BJ (cell line): ENCODE measurements around the gene PCA3. TPM values are rescaled to one million over a fixed set of nuclear protein-coding genes. Genes with fewer than 3 reads are reported as not detected.

Experiments
- CTCF ChIA-PET: fragments of 350-600 bp; formaldehyde crosslinking; extraction: SDS; loops from one replicate; lab custom pipeline; 2021; ENCODE audit warnings: antibody characterized with exemption, inconsistent platforms; lab: Yijun Ruan, JAX
- POLR2A ChIA-PET: fragments of 300-600 bp; sonication (Branson Sonifier 250); formaldehyde crosslinking; extraction: SDS; loops from one replicate; lab custom pipeline; 2021; ENCODE audit warnings: antibody characterized with exemption; lab: Charles Lee
- DNase-seq: peaks from one replicate; pipeline ENCODE4 v3.0.0-alpha.2; 2011; ENCODE audit warnings: low read depth
- H3K27me3 ChIP-seq: 2 replicates; pipeline ENCODE4 v1.6.0; 2011; ENCODE audit warnings: low read length; ENCODE audit not compliant: control insufficient read depth, insufficient read depth
- H3K36me3 ChIP-seq: 2 replicates; pipeline ENCODE4 v1.5.1; 2011; ENCODE audit warnings: low read length; ENCODE audit not compliant: control insufficient read depth, insufficient read depth
- H3K4me3 ChIP-seq: 2 replicates; pipeline ENCODE4 v1.5.1; 2011; ENCODE audit warnings: low read depth, mild to moderate bottlenecking, control low read depth, low read length
- polyA plus RNA-seq: library from polyadenylated mRNA; depleted of rRNA; stranded (reverse); fragments of >200 nt; gene quantifications from 2 replicates; pipeline ENCODE4 v1.2.3, GENCODE V29; 2011
- TF ChIP-seq, protein P1 (sequence below): IDR thresholded peaks from 2 replicates; pipeline ENCODE4 v1.5.1; 2011; ENCODE audit warnings: low read depth, mild to moderate bottlenecking, control low read depth, inconsistent platforms, low read length, moderate library complexity; ENCODE audit not compliant: insufficient read depth

The PCA3 gene
- polyA plus RNA-seq, 1 experiment, result not detected

DNA sequence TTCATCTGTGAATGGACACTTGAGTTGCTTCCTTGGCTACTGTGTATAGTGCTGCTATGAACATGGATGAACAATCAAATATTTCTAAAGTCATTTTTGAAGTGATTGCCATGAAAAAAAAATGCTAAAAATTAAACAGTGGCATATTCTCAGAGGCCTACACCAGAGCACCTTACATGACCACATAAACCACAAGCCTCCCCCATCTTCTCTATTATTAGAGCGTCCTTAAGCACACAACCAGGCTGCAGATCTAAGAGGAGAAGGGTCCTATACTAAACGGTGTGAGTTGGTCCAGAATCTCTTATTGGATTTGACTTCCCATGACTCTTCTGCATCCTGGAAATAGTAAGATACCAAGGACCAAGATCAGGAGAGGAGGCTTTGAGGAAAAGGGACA is 34.3 kb downstream of the PCA3 start:
- TF ChIP-seq, protein P1, sequence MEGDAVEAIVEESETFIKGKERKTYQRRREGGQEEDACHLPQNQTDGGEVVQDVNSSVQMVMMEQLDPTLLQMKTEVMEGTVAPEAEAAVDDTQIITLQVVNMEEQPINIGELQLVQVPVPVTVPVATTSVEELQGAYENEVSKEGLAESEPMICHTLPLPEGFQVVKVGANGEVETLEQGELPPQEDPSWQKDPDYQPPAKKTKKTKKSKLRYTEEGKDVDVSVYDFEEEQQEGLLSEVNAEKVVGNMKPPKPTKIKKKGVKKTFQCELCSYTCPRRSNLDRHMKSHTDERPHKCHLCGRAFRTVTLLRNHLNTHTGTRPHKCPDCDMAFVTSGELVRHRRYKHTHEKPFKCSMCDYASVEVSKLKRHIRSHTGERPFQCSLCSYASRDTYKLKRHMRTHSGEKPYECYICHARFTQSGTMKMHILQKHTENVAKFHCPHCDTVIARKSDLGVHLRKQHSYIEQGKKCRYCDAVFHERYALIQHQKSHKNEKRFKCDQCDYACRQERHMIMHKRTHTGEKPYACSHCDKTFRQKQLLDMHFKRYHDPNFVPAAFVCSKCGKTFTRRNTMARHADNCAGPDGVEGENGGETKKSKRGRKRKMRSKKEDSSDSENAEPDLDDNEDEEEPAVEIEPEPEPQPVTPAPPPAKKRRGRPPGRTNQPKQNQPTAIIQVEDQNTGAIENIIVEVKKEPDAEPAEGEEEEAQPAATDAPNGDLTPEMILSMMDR, result no peak
- Histone ChIP-seq H3K4me3 (no peak overlapping the region), H3K27me3 (no peaks in the 10 kb centered on the region), H3K36me3 (no peaks in the 10 kb centered on the region)
- no peak for DNase-seq
- ChIA-PET POLR2A (no interaction called here), CTCF (no interaction called here)

DNA sequence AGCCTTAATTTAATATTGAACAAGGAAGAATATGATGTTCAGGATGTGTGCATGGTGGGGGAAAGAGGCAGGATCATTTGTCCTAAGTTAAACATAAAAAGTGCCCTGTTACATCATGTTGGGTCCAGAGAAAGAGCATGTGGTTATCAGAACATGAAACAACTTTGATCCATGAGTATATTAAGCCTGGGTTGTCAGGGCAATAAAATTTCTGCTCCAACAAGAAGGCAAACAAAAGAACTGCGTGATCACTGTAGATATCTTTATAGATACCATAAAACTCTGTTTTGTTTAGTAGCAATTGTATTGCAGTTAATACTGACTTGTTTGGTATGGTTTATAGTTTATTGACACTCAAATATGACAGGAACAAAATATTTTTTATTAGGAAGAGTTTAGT is 35.2 kb downstream of the PCA3 start:
- CTCF ChIA-PET, result no interaction called here
- TF ChIP-seq, protein P1, result no peak
- no peak for DNase-seq
- no peaks in the 10 kb centered on the region for H3K36me3 ChIP-seq
- POLR2A ChIA-PET, result no interaction called here
- H3K27me3 ChIP-seq, result no peaks in the 10 kb centered on the region
- H3K4me3 ChIP-seq, result no peak overlapping the region

DNA sequence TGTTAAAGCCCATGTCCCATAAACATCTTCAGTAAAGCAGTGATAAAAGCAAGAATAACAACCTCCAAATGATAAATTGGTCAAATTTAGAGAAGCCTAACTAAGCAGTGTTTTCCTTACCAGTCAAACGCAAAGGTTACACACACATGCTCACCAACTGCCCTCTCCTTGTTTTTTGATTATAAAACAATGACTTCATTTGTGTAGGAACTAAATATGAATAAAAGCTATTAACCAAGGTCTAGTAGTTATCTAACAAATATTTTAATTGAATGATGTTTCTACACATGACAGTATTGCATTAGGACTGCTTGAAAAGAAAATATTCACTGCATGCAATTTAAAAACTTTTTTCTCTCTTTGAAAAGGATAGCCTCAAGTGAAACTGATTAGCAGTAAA is 36.7 kb downstream of the PCA3 start:
- H3K4me3 ChIP-seq, result no peak overlapping the region
- H3K36me3 ChIP-seq, result no peaks in the 10 kb centered on the region
- TF ChIP-seq, protein P1, result no peak
- ChIA-PET POLR2A (no interaction called here), CTCF (no interaction called here)
- DNase-seq, result no peak
- no peaks in the 10 kb centered on the region for H3K27me3 ChIP-seq

DNA sequence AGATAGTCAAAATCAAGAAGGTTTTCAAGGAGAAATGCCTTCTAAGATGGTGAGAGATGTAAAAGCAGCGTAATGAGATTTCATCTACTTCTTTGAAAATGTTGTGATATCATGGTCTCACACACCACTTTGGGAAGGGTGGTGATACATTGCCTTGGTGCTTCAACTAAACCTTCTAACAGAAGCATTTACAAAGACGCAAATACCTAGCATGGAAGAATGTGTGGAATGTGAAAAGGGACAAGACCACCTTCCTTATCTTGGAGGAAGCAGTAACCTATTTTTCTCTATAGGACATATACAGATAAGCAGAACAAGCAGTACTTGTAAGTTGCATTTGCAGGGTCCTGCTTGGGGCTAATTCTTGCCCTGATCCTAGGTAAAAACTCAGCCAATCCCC is 38.8 kb downstream of the PCA3 start:
- Histone ChIP-seq H3K36me3 (no peaks in the 10 kb centered on the region), H3K4me3 (no peak overlapping the region), H3K27me3 (no peaks in the 10 kb centered on the region)
- ChIA-PET CTCF (no interaction called here), POLR2A (no interaction called here)
- TF ChIP-seq, protein P1, result no peak
- DNase-seq, result no peak

DNA sequence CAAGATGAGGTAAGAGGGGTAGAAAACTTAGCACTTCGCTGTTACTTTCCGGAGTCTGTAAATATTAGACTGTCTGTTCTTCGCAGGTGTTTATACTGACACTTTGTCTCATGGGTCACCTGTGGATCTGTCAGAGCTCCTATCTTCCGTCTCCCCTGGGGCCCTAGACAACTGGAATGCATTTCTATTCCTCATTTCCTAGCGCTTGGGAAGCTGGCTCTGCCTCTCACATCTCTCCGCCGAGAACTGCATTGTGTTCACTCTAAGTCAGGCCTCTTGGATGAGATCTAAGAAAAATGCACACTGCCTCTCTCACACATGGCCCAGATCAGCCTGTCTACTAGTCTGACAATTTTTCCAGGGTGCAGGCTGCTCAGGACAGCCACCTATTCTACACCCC is 39.5 kb downstream of the PCA3 start:
- POLR2A ChIA-PET, result no interaction called here
- DNase-seq, result no peak
- H3K36me3 ChIP-seq, result no peaks in the 10 kb centered on the region
- H3K27me3 ChIP-seq, result no peaks in the 10 kb centered on the region
- CTCF ChIA-PET, result no interaction called here
- TF ChIP-seq, protein P1, result no peak
- H3K4me3 ChIP-seq, result no peak overlapping the region
